NCI-H146 (cell line): Measurements from ENCODE around the gene ATP13A1.
"Not testable (repeated sequence)": the region's sequence is repeated elsewhere in the genome, so short reads cannot be mapped to it uniquely, and the experiment has no call there.

Source experiments
- DNase-seq: peaks from one replicate; lab custom pipeline; 2025; lab: John Stamatoyannopoulos, UW

The ATP13A1 gene

DNA sequence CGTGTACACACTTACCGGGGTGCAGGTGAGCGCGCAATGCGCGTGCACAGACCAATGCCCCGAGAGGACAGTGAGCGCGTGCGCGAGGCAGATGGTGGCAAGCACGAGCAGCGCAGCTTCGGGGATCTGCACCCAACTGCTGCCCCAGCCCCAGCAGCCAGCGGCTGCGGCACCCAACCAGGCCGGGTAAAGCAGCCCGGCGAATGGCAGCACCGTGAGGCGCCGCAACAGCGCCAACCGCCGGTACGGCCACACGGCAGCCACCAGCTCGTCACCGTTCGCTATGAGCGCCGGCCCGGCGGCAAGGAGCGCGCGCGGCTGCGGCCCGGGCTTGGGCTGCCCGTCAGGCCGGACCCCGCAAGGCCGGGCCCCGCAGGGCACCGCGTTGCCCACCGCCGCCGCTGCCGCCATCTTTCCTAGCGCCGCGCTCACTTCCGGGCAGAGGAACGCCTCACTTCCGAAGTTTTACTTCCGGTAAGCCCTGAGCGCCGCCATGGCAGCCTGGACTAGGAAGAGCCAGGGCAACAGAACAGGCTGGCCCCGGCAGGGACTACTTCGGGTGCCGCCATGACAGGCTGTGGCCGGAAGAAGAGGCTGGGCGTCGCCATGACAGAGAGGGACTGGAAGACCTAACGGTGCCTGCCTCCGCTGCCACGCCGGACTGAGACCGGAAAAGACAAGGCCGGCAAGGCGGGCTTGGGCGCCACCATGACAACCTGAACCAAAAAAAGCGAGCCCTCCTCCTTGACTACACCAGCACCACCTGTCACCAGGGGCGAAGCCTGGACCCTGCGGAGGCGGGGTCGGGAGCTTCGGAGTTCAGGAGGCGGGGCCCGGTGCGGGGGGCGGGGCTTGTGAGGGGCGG is at the start of gene ATP13A1:
Gene ATP13A1, minus strand, starts transcription at position 421 of the 865 bp plus-strand sequence. Its CDS starts 10 bp downstream, at position 411.
- DNase-seq = peak; percentile 100

- no peak for DNase-seq
Measured at GRCh38 chr19:19711934-19712828, 48.7 kb upstream of the ATP13A1 start.

GRCh38 chr19:19711306-19711933 is 47.9 kb upstream of the ATP13A1 start:
- no peak for DNase-seq

DNA sequence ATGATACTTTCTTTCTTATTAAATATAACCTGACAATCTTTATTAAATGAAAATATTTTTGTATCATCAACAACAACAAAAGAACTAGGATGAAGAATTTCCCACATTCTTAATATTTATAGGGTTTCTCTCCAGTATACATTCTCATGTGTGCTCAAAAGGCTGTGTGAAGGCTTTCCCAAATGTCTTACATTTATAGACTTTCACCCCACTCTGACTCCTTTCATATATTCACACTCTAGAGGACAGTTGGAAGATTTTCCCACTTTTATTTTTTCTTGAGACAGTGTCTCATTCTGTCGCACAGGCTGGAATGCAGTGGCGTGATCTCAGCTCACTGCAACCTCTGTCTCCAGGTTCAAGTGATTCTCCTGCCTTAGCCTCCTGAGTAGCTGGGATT is 47.0 kb upstream of the ATP13A1 start:
- DNase-seq = no peak

- no peak for DNase-seq
Measured at GRCh38 chr19:19704836-19705235, 41.4 kb upstream of the ATP13A1 start.

- DNase-seq = not testable (repeated sequence)
Measured at GRCh38 chr19:19700493-19700892, 37.0 kb upstream of the ATP13A1 start.

DNA sequence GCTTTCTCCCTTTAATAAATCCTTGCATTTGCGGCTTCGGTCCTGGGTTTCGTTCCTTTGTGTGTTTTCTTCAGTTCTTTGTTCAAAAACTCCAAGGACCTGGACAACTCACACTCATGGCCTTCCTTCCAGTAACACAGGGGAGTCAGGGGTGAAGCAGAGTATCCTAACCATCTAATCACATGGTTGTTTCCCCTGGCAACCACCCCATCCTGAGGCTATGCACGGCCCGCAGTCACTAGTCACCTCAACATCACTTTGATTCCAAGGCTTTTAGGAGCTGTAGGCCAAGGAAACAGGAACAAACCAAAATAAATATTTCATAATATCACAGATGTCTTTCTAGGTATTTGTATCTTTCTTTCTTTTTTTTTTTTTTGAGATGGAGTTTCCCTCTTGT is 34.1 kb upstream of the ATP13A1 start:
- DNase-seq = no peak

DNA sequence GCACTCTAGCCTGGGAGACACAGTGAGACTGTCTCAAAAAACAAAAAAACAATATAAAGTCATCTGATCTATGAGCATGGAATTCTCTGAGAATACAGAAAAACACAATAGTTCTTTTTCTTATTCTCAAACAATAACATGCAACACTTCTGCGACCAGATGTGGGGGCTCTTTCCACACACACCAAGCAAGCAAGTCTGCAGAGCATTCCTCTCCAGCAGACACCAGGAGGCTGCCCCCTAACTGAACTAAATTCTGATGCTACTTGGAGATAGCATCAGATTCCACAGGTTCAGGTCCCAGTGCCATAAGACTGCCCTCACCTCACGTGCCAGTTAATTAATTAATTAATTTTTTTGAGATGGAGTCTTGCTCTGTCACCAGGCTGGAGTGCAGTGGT is 32.9 kb upstream of the ATP13A1 start:
- DNase-seq = no peak

DNA sequence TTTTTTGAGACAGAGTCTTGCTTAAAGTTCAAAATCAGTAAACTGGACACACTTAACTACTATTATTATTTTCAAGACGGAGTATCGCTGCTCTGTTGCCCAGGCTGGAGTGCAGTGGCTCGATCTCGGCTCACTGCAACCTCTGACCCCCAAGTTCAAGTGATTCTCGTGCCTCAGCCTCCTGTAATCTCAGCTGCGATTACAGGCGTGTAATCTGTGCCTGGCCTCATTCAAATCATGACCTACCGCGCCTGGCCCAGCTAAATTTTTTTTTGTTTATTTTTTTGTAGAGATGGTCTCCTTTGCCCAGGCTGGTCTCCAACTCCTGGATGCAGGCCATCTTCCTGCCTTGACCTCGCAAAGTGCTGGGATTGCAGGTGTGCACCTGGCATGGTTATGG is 28.2 kb upstream of the ATP13A1 start:
- no peak for DNase-seq

DNA sequence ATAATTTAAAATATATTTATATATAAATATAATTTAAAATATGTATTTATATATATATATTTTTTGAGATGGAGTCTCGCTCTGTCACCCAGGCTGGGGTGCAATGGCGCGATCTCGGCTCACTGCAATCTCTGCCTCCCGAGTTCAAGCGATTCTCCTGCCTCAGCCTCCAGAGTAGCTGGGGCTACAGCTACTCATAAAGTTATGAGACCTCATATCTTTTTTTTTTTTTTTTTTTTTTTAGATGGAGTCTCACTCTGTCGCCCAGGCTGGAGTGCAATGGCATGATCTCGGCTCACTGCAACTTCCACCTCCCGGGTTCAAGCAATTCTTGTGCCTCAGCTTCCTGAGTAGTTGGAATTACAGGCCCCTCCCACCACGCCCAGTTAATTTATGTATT is 25.5 kb upstream of the ATP13A1 start:
- not testable (repeated sequence) for DNase-seq

DNA sequence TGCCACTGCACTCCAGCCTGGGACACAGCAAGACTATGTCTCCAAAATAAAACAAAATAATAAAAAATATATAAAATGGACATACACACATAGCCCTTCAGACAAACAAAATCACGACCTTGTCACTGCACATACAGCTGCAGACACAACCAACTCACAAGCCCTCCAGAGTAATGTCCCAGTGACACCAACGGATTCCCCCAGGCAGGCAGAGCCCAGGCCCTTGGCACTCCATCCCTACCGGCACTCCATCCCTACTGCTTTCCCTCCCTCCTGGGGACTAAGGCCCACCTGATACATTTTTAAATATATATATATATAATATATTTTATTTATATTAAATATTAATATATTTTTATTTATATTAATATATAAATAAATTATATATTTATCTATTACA is 23.6 kb upstream of the ATP13A1 start:
- DNase-seq = peak; percentile 8

DNA sequence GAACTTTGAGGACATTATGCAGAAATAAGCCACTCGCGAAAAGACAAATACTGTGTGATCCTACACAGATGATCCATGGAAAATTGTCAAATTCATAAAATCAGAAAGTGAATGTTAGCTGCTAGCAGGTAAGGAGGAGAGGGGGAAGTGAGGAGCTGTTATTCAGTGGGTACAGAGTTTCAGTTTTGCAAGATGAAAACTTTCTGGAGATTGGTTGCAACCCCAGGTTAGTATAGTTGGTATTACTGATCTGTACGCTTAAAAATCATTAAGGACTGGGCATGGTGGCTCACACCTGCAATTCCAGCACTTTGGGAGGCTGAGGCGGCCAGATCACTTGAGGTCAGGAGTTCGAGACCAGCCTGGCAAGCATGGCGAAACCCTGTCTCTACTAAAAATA is 23.1 kb upstream of the ATP13A1 start:
- no peak for DNase-seq

DNA sequence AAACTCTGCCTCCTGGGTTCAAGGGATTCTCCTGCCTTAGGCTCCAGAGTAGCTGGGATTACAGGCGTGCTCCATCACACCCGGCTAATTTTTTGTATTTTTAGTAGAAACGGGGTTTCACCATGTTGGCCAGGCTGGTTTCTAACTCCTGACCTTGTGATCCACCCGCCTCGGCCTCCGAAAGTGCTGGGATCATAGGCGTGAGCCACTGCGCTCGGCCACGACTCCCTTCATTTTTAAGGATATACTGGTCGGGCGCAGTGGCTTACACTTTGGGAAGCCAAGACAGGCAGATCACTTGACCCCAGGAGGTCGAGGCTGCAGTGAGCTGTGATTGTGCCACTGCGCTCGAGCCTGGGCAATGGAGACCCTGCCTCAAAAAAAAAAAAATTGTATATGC is 22.6 kb upstream of the ATP13A1 start:
- DNase-seq = not testable (repeated sequence)

DNA sequence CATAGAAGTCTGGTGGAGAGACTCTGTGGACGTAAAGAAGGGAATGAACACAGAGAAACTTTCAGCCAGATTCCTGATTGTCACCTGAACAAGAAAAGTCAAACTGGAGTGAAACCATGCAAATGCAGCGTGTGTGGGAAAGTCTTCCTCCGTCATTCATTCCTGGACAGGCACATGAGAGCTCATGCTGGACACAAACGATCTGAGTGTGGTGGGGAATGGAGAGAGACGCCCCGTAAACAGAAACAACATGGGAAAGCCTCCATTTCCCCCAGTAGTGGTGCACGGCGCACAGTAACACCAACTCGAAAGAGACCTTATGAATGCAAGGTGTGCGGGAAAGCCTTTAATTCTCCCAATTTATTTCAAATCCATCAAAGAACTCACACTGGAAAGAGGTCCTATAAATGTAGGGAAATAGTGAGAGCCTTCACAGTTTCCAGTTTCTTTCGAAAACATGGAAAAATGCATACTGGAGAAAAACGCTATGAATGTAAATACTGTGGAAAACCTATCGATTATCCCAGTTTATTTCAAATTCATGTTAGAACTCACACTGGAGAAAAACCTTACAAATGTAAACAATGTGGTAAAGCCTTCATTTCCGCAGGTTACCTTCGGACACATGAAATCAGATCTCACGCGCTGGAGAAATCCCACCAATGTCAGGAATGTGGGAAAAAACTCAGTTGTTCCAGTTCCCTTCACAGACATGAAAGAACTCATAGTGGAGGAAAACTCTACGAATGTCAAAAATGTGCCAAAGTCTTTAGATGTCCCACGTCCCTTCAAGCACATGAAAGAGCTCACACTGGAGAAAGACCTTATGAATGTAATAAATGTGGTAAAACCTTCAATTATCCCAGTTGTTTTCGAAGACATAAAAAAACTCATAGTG is 15.9 kb upstream of the ATP13A1 start:
- no peak for DNase-seq

- no peak for DNase-seq
Measured at GRCh38 chr19:19677579-19677978, 14.1 kb upstream of the ATP13A1 start.

DNA sequence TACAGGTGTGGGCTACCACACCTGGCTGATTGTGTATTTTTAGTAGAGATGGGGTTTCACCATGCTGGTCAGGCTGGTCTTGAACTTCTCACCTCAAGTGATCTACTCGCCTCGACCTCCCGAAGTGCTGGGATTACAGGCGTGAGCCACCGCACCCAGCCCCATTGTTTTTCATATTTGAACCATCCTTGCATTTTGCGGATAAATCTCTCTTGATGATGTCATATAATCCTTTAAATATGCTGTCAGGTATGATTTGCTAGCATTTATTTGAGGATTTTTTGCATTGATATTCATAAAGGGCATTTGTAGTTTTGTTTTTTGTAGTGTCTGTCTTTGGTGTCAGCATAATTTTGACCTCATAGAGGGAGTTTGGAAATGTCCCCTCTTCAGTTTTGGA is 10.8 kb upstream of the ATP13A1 start:
- DNase-seq = no peak

DNA sequence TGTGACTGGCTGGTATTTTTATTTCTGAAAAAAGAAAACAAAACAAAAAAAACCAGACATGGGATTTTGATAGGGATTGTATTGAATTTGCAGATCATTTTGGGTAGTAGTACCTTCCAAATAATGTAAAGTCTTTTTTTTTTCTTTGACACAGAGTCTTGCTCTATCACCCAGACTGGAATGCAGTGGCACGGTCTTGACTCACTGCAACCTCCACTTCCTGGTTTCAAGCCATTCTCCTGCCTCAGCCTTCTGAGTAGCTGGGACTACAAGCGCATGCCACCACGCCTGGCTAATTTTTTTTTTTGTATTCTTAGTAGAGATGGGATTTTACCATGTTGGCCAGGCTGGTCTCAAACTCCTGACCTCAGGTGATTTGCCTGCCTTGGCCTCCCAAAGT is 9.3 kb upstream of the ATP13A1 start:
- no peak for DNase-seq

DNA sequence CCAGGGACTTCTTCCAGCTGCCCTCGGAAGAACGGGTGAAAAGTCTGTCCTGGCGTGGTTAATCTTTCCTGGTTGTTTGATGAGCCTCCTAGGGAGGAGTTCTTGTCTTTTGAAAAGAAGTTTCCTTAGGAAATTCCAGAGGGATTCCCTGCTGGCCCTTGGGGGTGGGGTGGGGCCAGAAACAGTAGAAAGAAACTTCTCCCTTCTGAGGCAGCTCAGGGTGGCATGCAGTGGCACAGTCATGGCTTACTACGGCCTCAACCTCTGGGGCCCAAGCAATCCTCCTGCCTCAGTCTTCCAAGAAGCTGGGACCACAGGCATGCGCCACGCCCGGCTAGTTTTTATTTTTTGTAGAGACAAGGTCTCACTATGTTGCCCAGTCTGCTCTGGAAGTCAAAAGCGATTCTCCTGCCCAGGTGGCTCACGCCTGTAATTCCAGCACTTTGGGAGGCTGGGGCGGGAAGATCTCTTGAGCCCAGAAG is 6.6 kb upstream of the ATP13A1 start:
- DNase-seq = no peak

- DNase-seq = peak; percentile 99
Measured at GRCh38 chr19:19668230-19669012, 4.9 kb upstream of the ATP13A1 start, which contains the start of gene ZNF101. TSS of gene ZNF101 (plus strand) at chr19:19668839. CDS start at chr19:19668964, 125 bp downstream.

- not testable (repeated sequence) for DNase-seq
Measured at GRCh38 chr19:19665420-19665948, 2.0 kb upstream of the ATP13A1 start.
